ENCODE measurements around the gene ZNF655. TPM values are rescaled to one million over a fixed set of nuclear protein-coding genes. Genes with fewer than 3 reads are reported as not detected.

The ZNF655 gene
- total RNA-seq, 2 donors from 2014 or later, result 87.8 to 94.1 TPM

DNA sequence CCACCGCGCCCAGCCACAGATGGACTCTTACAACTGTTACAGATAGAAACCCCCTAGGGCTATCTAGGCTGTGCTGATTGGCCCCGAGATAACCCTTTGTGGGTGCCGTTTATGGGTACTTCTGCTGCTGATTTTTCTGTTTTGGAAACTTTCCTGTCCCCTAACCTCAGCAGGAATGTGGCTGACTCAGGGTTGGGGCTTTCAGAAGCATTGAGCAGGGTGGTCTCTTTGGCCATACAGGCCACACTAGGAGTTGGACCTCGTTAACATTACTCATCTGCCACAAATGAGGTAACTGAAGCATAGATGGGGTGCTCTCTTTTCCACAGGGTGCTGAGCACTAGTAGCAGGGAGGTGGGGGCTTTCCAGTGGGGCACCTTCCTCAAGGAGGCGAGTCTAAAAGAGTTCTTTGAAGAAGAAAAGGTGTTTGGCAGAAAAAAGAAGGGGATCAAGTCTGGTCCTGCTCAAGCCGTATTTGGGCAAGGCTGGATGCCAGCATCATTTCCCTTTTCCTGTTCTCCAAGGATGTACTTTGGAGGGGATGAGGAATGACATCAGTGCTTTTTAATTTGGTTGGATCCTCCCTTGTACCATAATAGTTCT, 64.8 kb downstream of the ZNF655 start:
- Mint-ChIP-seq H3K4me1 (ENCODE audit: low read depth) (peaks cover 87% of the 10 kb centered on the region), H3K27me3 (ENCODE audit: low read depth) (no peaks in the 10 kb centered on the region), H3K36me3 (ENCODE audit: insufficient read depth in 2 of 2) (peaks cover 32 to 66% of the 10 kb centered on the region in 2 donors), H3K9me3 (no peaks in the 10 kb centered on the region), H3K4me3 (peak overlapping the region; percentile 94 to 97), H3K27ac (peak overlapping the region; percentile 97)
- ATAC-seq (replicated peaks in 1 of 2) (peak; percentile 65 to 70), DNase-seq (peak; percentile 35 to 66)

DNA sequence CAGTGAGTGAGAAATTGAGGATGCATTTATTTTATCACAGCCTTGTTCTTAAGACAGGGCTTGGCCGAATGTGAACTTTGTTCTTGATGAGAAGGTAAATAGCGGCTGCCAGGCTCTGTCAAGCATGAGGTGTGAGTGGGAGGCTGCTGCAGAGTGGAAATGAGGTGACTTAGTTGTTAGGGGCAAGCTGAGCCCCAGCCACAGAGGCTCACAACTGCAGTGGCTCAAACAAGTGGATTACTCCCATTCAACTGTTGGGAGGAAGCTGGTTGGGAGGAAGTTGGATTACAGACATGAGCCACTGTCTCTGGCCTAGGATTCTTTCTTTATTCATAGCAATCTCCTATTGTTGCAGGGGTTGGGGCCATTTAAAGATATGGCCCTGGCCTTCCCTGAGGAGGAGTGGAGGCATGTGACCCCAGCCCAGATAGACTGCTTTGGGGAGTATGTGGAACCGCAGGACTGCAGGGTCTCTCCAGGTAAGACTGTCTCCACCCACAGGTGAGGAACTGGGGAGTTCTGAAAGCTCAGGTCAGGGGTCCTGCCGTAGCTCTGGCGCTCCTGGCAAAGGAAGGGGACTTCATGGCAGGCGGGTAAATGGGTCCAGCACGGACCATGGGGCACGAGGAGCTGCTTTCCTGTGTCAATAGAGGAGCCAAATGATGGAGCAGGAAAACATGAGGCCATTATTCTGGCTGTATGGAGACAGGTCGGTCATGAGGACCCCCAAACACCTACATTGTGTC, 65.4 kb downstream of the ZNF655 start:
- peak overlapping the region; percentile 94 to 97 for H3K4me3 Mint-ChIP-seq
- peak; percentile 62 to 68 for ATAC-seq (replicated peaks in 1 of 2)
- H3K27ac Mint-ChIP-seq, result peak overlapping the region; percentile 97
- H3K4me1 Mint-ChIP-seq (ENCODE audit: low read depth), result peaks cover 87% of the 10 kb centered on the region
- peaks cover 38 to 68% of the 10 kb centered on the region in 2 donors for H3K36me3 Mint-ChIP-seq (ENCODE audit: insufficient read depth in 2 of 2)
- no peaks in the 10 kb centered on the region for H3K27me3 Mint-ChIP-seq (ENCODE audit: low read depth)
- DNase-seq, result peak; percentile 61 to 65
- H3K9me3 Mint-ChIP-seq, result no peaks in the 10 kb centered on the region

DNA sequence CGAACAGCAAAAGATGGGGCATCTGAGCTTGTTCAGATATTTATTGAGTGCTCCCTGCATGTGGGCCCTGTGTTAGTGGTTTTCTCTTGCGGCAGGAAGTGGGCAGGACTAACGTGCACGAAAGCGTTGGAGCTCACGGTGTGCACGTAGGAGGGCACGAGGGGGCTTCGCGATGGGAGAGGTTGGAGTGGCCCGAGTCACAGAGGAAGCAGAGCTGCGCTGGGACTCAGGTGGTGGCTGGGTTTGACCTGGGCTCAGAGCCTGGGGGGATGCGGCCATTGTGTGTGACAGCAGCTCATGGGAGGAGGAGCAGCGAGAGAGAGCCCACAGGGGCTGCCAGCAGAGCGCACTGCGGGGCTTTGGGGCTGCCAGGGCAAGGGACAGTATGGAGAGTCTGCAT, 66.0 kb downstream of the ZNF655 start:
- no peaks in the 10 kb centered on the region for H3K27me3 Mint-ChIP-seq (ENCODE audit: low read depth)
- peak; percentile 79 to 83 for DNase-seq
- peak overlapping the region; percentile 94 to 97 for H3K4me3 Mint-ChIP-seq
- peaks cover 38 to 62% of the 10 kb centered on the region in 2 donors for H3K36me3 Mint-ChIP-seq (ENCODE audit: insufficient read depth in 2 of 2)
- H3K4me1 Mint-ChIP-seq (ENCODE audit: low read depth), result peaks cover 85% of the 10 kb centered on the region
- peak; percentile 76 to 78 for ATAC-seq (replicated peaks in 1 of 2)
- H3K27ac Mint-ChIP-seq, result peak overlapping the region; percentile 97
- H3K9me3 Mint-ChIP-seq, result no peaks in the 10 kb centered on the region

DNA sequence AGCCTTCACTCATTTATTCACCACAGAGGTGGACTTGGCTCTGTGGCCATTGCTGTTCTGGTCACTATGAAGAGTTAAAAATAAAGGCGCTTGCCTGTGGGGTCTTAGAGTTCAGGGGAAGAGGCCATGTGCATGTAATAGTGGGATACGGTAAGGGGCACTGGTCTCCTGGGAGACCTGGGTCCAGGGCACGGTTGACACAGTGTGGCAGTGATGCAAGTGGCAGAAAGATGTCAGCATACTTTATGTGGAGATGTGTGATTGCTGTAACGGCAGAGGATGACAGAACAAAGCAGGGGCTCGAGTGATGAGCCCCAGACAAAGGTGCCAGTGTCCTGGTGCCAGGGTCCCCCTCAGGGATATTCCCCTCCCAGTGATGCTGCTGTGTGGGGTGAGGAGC, 66.9 kb downstream of the ZNF655 start:
- Mint-ChIP-seq H3K4me3 (peak overlapping the region; percentile 94 to 97), H3K4me1 (ENCODE audit: low read depth) (peaks cover 89% of the 10 kb centered on the region), H3K27me3 (ENCODE audit: low read depth) (no peaks in the 10 kb centered on the region), H3K9me3 (no peaks in the 10 kb centered on the region), H3K27ac (peak overlapping the region; percentile 97), H3K36me3 (ENCODE audit: insufficient read depth in 2 of 2) (peaks cover 38 to 65% of the 10 kb centered on the region in 2 donors)
- DNase-seq (peak in 1 of 2 donors; percentile 21), ATAC-seq (replicated peaks in 1 of 2) (no peak)

DNA sequence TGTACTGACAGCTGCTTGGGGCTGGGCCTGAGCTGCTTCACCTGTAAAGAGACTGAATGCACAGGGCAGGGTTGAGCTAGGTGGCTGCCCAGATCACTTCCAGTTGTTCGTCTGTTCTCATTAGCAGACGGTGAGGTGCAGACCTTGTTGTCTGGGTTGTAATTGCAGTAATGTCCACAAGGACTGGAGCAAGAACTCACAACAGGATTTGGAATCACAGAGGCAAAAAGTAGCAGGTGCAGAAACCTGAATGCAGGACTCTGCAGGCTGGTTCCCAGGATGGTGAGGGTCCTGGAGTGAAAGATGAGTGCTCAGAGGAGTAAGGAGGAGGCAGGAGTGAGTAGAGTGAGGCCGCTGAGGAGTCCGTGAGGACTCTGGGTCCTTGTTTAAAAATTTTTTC, 67.5 kb downstream of the ZNF655 start:
- H3K4me1 Mint-ChIP-seq (ENCODE audit: low read depth), result peaks cover 90% of the 10 kb centered on the region
- no peak for DNase-seq
- peak overlapping the region; percentile 94 to 97 for H3K4me3 Mint-ChIP-seq
- H3K27me3 Mint-ChIP-seq (ENCODE audit: low read depth), result no peaks in the 10 kb centered on the region
- no peaks in the 10 kb centered on the region for H3K9me3 Mint-ChIP-seq
- H3K27ac Mint-ChIP-seq, result peak overlapping the region; percentile 97
- peaks cover 40 to 64% of the 10 kb centered on the region in 2 donors for H3K36me3 Mint-ChIP-seq (ENCODE audit: insufficient read depth in 2 of 2)
- ATAC-seq (replicated peaks in 1 of 2), result no peak

Other genes starting within 250 kb of the ZNF655 start
- gene ARPC1A, start 232.7 kb upstream of the ZNF655 start, total RNA-seq, result 10 to 100 TPM; 62.3 to 69.8 TPM
- 100 to 1,000 TPM; 202 to 208 TPM for gene ARPC1B, start 183.9 kb upstream of the ZNF655 start, total RNA-seq
- 100 to 1,000 TPM in 1 of 2 donors, 10 to 100 TPM in 1; 95.0 to 108 TPM for gene PDAP1, start 150.0 kb upstream of the ZNF655 start, total RNA-seq
- gene BUD31, start 149.7 kb upstream of the ZNF655 start, total RNA-seq, result 100 to 1,000 TPM; 218 to 228 TPM
- gene PTCD1, start 119.8 kb upstream of the ZNF655 start, total RNA-seq, result 1 to 10 TPM; 6.1 to 8.9 TPM
- 10 to 100 TPM; 59.2 to 65.9 TPM for gene CPSF4, start 119.7 kb upstream of the ZNF655 start, total RNA-seq
- gene ATP5MF, start 92.5 kb upstream of the ZNF655 start, total RNA-seq, result 100 to 1,000 TPM; 218 to 229 TPM
- gene ZNF789, start 85.8 kb upstream of the ZNF655 start, total RNA-seq, result 10 to 100 TPM; 16.0 to 18.8 TPM
- gene ZNF394, start 58.4 kb upstream of the ZNF655 start, total RNA-seq, result 10 to 100 TPM; 28.2 to 36.5 TPM
- gene ZKSCAN5, start 54.0 kb upstream of the ZNF655 start, total RNA-seq, result 1 to 10 TPM; 9.3 to 9.9 TPM
- gene FAM200A, start 6.5 kb upstream of the ZNF655 start, total RNA-seq, result 1 to 10 TPM; 4.7 to 7.1 TPM
- gene TMEM225B, start 39.6 kb downstream of the ZNF655 start, total RNA-seq, result 1 to 10 TPM; 2.5 to 4.3 TPM
- 10 to 100 TPM; 32.4 to 35.6 TPM for gene ZSCAN25, start 58.3 kb downstream of the ZNF655 start, total RNA-seq
- under 1 TPM in 1 of 2 donors, not detected in 1; 0.36 TPM for gene CYP3A5, start 121.4 kb downstream of the ZNF655 start, total RNA-seq
- gene CYP3A7, start 176.6 kb downstream of the ZNF655 start, total RNA-seq, result not detected
- gene CYP3A4, start 225.5 kb downstream of the ZNF655 start, total RNA-seq, result not detected